Rectal smooth muscle tissue (tissue), 1 donor: Measurements from ENCODE around the gene GOLGA6L2.

ENCODE experiments used
- H3K27ac ChIP-seq: one replicate; pipeline ENCODE4 v1.7.0; 2013; ENCODE audit warnings: low read depth, low read length, inconsistent platforms
- H3K27me3 ChIP-seq: one replicate; pipeline ENCODE4 v1.7.0; 2013; ENCODE audit warnings: low read length; ENCODE audit not compliant: control insufficient read depth, insufficient read depth
- H3K36me3 ChIP-seq: one replicate; pipeline ENCODE4 v1.7.0; 2013; ENCODE audit warnings: low read length; ENCODE audit not compliant: control insufficient read depth, insufficient read depth
- H3K4me1 ChIP-seq: one replicate; pipeline ENCODE4 v1.7.0; 2013; ENCODE audit warnings: low read length; ENCODE audit not compliant: control insufficient read depth, insufficient read depth
- H3K4me3 ChIP-seq: one replicate; pipeline ENCODE4 v1.7.0; 2013; ENCODE audit warnings: low read length
- H3K9ac ChIP-seq: one replicate; pipeline ENCODE4 v1.7.0; 2013; ENCODE audit warnings: low read length

The GOLGA6L2 gene, protein sequence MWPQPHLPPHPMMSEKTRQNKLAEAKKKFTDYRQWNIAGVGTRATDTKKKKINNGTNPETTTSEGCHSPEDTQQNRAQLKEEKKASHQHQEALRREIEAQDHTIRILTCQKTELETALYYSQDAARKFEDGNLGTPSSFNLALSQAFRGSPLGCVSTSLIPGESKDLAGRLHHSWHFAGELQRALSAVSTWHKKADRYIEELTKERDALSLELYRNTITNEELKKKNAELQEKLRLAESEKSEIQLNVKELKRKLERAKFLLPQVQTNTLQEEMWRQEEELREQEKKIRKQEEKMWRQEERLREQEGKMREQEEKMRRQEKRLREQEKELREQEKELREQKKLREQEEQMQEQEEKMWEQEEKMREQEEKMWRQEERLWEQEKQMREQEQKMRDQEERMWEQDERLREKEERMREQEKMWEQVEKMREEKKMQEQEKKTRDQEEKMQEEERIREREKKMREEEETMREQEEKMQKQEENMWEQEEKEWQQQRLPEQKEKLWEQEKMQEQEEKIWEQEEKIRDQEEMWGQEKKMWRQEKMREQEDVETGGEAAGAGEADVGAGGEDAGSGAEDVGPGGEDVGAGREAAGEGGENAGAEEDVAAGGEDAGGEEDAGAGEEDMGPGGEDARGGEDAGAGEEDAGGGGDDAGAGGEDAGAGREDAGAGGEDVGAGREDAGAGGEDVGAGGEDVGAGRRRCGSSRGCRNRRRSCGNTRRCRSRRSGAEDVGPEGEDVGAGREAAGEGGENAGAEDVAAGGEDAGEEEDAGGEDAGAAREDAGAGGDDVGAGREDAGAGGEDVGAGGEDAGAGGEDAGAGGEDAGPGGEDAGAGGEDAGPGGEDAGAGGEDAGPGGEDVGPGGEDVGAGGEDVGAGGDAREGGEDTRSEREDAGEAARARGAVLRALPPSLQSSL

DNA sequence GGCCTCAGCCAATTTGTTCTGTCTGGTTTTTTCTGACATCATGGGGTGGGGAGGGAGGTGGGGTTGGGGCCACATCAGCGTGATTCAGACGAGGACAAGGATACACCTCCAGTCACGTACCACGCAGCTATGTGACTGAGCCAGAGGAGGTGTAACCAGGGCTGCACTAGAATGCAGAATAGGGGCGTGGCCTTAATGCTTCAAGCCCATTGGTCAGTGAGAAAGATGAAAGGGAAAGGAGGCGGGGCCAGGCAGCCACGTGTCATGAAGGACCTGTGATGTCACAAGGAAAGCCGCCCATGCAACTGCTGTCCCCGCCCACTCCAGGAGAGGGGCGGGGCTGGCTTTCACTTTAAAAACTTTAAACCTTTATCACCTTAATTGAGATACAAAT lies at the start of gene GOLGA6L2:
TSS of gene GOLGA6L2 (minus strand) at position 137 of the 394 bp plus-strand sequence. CDS start at position 75, 62 bp downstream.
- H3K4me1 ChIP-seq: no peaks in the 10 kb centered on the region
- no peaks in the 10 kb centered on the region for H3K27me3 ChIP-seq
- no peak within 1 kb of the TSS for H3K4me3 ChIP-seq
- H3K36me3 ChIP-seq: no peaks in the 10 kb centered on the region
- no peak within 1 kb of the TSS for H3K27ac ChIP-seq
- H3K9ac ChIP-seq: no peak within 1 kb of the TSS

DNA sequence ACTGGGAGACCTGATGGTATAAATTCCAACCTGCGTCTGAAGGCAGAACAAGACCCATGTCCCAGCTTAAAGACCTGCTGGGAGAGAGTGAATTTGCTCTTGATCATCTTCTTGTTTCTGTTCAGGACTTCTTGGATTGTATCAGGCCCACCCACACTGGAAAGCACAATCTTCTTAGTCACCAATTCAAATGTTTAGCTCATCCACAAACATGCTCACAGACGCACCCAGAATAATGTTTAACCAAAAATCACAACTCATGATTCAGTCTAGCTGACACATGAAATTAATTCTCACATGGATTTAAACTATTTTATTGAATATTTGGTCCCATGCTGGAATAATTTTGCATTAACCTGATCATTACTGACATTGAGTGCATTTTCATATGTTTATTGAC lies 37.8 kb upstream of the GOLGA6L2 start:
- no peak overlapping the region for H3K9ac ChIP-seq
- H3K27me3 ChIP-seq: no peaks in the 10 kb centered on the region
- H3K36me3 ChIP-seq: no peaks in the 10 kb centered on the region
- H3K4me3 ChIP-seq: no peak overlapping the region
- H3K4me1 ChIP-seq: peaks cover 6% of the 10 kb centered on the region
- H3K27ac ChIP-seq: no peak overlapping the region

DNA sequence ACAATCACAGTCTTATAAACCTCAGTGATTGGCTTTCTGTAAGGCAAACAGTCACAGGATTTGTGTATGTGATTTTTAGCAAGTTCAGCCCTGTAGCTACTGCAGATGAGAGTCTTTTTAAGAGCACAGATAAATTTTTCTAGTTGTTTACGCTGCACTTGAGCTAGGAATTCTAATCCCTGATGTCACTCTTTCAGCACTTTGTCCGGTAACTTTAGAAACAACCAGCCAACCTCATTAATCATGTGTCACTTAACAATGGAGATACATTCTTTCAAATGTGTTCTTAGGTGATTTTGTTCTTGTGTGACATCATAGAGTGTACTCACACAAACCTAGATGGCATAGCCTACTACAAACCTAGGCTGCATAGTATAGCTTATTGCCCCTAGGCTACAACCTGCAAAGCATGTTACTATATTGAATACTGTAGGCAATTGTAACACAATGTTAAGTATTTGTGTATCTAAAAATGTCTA lies 36.8 kb upstream of the GOLGA6L2 start:
- Histone ChIP-seq H3K27me3 (no peaks in the 10 kb centered on the region), H3K36me3 (no peaks in the 10 kb centered on the region), H3K27ac (no peak overlapping the region), H3K4me1 (peaks cover 6% of the 10 kb centered on the region), H3K4me3 (no peak overlapping the region), H3K9ac (no peak overlapping the region)

DNA sequence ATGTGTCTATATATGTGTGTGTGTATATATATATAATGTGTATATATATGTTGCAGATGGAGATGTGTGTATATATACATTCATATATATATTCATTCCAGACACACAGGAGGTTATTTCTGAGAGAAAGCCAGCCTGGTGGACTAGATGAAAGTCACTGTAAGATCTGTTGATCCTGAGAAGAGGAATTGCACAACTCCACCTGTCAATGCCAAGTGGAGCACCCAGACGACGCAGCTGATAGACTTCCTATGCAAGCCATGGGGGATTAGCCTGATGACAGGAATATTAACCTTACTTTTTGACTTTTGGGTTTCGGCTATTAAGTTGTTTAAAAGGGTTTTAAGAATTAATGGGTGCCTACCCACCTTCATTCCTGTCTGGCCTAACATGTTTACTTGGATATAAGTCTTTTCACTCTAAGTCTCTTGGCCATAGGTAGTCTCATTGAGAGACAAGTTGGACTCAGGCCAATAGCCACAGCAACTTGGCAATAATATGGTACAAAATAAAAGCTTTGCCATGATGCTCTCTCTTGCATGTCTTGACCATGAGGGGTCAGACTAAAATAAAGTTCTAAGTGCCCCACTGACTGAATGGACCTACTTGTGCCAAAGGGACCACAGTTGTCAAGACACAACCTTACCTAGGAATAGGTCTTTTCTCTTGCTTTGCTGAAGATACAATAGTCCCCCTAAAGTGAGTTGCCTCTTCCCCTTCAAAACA lies 35.9 kb upstream of the GOLGA6L2 start:
- H3K4me3 ChIP-seq: no peak overlapping the region
- no peaks in the 10 kb centered on the region for H3K27me3 ChIP-seq
- H3K9ac ChIP-seq: no peak overlapping the region
- H3K4me1 ChIP-seq: peaks cover 6% of the 10 kb centered on the region
- no peak overlapping the region for H3K27ac ChIP-seq
- H3K36me3 ChIP-seq: no peaks in the 10 kb centered on the region

DNA sequence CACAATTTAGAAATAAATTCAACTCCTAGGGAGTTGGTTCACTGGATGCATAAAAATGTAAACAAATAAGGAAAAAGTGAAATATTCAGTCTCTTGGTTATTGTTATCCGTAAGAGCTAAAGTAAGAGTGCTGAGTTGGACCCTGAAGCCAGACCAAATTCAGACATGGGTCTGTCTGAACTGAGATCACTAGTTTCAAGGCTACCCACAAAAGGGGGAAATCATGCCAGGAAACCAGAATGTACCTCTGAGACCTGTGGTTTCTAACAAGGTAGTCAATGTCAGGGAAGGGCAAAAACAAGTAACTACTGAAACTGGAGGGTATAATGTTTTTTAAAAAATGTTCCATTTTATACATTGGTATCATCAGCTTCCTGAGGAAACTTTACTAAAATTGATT lies 35.2 kb upstream of the GOLGA6L2 start:
- H3K27me3 ChIP-seq: no peaks in the 10 kb centered on the region
- H3K4me3 ChIP-seq: no peak overlapping the region
- H3K36me3 ChIP-seq: no peaks in the 10 kb centered on the region
- H3K9ac ChIP-seq: no peak overlapping the region
- peaks cover 6% of the 10 kb centered on the region for H3K4me1 ChIP-seq
- no peak overlapping the region for H3K27ac ChIP-seq

DNA sequence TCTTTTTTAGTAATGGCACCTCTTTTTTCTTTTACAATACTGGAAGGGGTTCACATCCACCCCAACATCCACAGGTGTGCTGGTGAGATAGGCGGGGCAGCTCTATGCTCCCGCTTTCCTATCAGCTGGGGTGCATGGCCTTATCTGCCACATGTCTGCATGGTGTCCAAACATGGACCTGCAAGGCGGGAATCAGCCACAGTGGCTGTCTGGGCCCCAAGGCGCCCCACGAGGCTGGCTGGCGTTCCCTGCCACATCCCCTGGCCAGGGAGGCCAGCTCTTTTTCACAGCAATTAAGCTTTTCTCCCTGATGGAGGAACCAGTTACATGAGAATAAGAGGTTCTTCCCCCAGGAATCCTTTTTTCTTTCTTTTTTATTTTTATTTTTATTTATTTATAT lies 30.9 kb upstream of the GOLGA6L2 start:
- H3K4me1 ChIP-seq: no peaks in the 10 kb centered on the region
- no peak overlapping the region for H3K4me3 ChIP-seq
- H3K27me3 ChIP-seq: no peaks in the 10 kb centered on the region
- H3K27ac ChIP-seq: no peak overlapping the region
- no peaks in the 10 kb centered on the region for H3K36me3 ChIP-seq
- no peak overlapping the region for H3K9ac ChIP-seq

DNA sequence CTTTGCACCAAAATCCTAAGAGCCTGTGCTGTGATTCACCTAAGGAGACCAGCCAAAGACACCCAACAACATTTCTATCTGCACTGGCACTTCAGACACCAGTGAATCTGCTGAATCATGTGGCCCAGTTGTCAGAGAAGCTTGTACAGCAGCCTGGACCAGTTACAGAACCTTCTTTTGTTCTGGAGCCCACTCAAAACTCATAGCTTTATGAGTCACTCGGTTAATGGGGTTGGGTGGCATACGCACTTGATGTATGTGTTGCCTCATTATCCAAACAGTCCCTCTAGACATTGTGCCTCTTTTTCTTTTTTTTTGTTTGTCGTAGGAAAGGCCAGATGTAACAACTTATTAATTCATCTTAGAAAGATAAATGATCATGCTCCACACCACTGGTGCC lies 25.6 kb upstream of the GOLGA6L2 start:
- Histone ChIP-seq H3K36me3 (no peaks in the 10 kb centered on the region), H3K27ac (no peak overlapping the region), H3K9ac (no peak overlapping the region), H3K4me3 (no peak overlapping the region), H3K4me1 (no peaks in the 10 kb centered on the region), H3K27me3 (no peaks in the 10 kb centered on the region)

DNA sequence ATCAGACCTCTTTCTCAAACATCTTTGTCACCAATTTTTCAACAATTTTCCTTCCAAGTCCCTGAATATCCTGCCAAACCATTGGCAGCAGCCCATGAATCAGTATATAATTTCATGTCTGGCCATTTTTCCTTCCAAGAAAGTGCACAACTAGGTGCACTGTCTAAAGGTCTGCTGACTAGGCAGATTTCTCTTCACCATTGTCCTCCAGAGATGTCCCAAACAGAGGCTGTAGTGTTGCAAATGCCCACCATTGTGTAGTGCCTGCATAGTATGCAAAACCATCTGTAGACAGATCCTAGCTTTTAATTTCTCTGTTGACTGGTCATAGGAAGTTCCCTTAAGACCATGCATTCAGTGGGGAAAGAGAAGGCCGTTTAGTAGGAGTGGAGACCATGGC lies 25.0 kb upstream of the GOLGA6L2 start:
- Histone ChIP-seq H3K27ac (no peak overlapping the region), H3K4me1 (no peaks in the 10 kb centered on the region), H3K36me3 (no peaks in the 10 kb centered on the region), H3K4me3 (no peak overlapping the region), H3K27me3 (no peaks in the 10 kb centered on the region), H3K9ac (no peak overlapping the region)

DNA sequence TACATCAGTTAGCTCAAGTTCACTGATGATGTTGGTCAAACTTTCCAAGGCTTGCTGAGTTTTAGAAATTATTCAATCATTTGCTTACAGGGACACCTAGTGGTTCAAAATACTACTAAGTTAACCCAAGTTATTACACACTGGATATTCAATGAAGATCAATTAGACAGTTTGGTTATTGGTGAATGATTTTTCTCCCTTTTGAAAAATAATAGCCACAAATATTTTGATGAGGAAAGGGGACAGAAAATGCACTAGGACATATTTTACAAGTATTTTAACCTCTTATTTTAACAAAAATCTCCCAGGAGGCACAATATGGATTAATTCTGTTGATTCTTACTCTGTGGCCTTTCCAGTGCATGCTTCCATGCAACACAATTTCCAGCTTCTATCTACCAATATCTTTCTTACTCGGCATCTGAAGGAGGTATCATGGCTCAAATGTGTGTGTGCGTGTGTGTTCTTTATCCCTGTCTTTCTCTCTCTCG lies 20.1 kb upstream of the GOLGA6L2 start:
- no peaks in the 10 kb centered on the region for H3K36me3 ChIP-seq
- H3K4me1 ChIP-seq: no peaks in the 10 kb centered on the region
- H3K9ac ChIP-seq: no peak overlapping the region
- H3K4me3 ChIP-seq: no peak overlapping the region
- H3K27ac ChIP-seq: no peak overlapping the region
- H3K27me3 ChIP-seq: no peaks in the 10 kb centered on the region

DNA sequence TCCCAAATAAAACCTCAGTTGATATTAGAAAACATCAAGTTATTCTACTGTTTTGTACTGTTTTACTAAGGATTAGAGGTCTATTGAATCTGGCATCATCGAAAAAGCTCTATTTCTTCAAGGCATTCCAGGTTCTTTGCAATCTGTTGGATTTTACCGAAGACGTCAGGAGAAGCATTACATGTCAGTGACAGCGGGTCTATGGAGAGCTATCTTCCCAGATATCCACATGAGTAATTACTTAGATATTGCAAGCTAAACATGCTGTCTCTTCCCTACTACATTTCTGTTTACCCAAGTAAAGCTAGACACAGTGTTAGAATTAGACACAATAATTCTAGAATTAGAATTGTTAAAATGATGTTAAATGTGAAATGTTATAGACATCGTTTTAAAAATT lies 10.8 kb upstream of the GOLGA6L2 start:
- no peak overlapping the region for H3K27ac ChIP-seq
- H3K9ac ChIP-seq: no peak overlapping the region
- H3K36me3 ChIP-seq: no peaks in the 10 kb centered on the region
- H3K4me1 ChIP-seq: no peaks in the 10 kb centered on the region
- H3K4me3 ChIP-seq: no peak overlapping the region
- no peaks in the 10 kb centered on the region for H3K27me3 ChIP-seq

DNA sequence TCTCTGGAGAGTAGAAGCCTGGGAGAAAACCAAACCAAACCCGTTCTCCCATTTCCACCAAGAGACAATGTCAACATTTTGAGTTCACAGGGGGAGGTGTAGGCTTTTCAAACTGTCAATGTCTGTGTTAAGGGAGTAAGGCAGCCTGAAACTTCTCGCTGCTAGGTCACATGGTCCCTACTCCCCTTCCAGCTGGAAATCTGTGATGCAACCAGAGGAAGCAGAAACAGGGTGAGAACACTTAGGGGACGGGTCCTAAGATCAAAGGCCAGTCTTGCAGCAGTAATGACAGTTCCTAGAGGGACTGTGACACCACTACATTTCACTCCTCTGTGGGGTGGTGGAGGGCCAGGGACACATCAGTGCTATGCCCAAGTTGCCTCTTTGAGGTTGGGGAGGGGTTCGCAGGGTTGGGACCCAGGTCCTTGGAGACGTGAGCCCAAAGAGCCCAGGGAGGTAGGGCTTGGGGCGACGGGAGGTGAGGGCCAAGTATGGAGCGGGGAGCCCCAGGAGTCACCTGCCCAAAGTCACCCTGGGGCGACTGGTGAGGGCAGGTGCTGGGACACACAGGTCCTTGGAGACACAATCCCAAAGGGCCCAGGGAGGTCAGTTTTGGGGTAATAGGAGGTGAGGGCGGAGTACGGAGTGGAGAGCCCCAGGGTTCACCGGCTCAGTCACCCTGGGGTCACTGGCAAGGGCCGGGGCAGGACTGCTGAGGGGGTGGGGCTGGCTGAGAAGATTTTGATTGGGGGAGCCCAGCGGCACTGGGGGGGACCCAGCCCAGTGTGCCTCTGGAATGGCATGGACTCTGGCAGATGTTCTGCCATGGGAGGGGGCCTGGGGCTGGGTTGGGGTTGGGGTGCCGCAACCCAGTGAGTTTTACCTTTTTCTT lies 582 bp downstream of the GOLGA6L2 start:
- Histone ChIP-seq H3K27me3 (no peaks in the 10 kb centered on the region), H3K27ac (no peak overlapping the region), H3K36me3 (no peaks in the 10 kb centered on the region), H3K4me1 (no peaks in the 10 kb centered on the region), H3K4me3 (no peak overlapping the region), H3K9ac (no peak overlapping the region)
